Astrocyte of the cerebellum (primary cell): ENCODE results near the gene LRATD1.
A peak's percentile ranks its signal among the peaks of the same experiment; 100 is the strongest.

Experiments used
- DNase-seq: peaks from one replicate; pipeline ENCODE4 v3.0.0-alpha.2; 2011; ENCODE audit warnings: low read depth
- H3K4me3 ChIP-seq: 2 replicates; pipeline ENCODE4 v1.5.1; 2011; ENCODE audit warnings: mild to moderate bottlenecking, low read depth, low read length, moderate library complexity
- CTCF ChIP-seq: IDR thresholded peaks from 2 replicates; pipeline ENCODE4 v1.5.1; 2012; ENCODE audit warnings: low read length, low read depth, moderate library complexity, mild to moderate bottlenecking; ENCODE audit errors: missing control alignments
- in situ Hi-C: cut with HindIII; loops from 2 replicates; pipeline ENCODE4 v1.10.0; 2017; ENCODE audit warnings: low sequenced_read_pairs

Gene LRATD1

GRCh38 chr2:14603676-14604075, 28.8 kb upstream of the LRATD1 start:
- in situ Hi-C loops, result no loop called here
- DNase-seq, result no peak
- no peak overlapping the region for H3K4me3 ChIP-seq
- TF ChIP-seq CTCF, result no peak

- no peak for DNase-seq
- no peak overlapping the region for H3K4me3 ChIP-seq
- no peak for TF ChIP-seq CTCF
- in situ Hi-C loops, result no loop called here
Observed at GRCh38 chr2:14608245-14608644, 24.3 kb upstream of the LRATD1 start.

GRCh38 chr2:14614017-14614416, 18.5 kb upstream of the LRATD1 start:
- TF ChIP-seq CTCF, result no peak
- H3K4me3 ChIP-seq, result no peak overlapping the region
- in situ Hi-C loops, result no loop called here
- peak; percentile 74 for DNase-seq

GRCh38 chr2:14615121-14615520, 17.4 kb upstream of the LRATD1 start:
- TF ChIP-seq CTCF, result no peak
- in situ Hi-C loops, result no loop called here
- DNase-seq, result no peak
- H3K4me3 ChIP-seq, result no peak overlapping the region

- in situ Hi-C loops, result no loop called here
- DNase-seq, result peak; percentile 34
Observed at GRCh38 chr2:14615760-14616159, 16.8 kb upstream of the LRATD1 start.

GRCh38 chr2:14616342-14616741, 16.2 kb upstream of the LRATD1 start:
- DNase-seq, result peak; percentile 56
- TF ChIP-seq CTCF, result no peak
- no peak overlapping the region for H3K4me3 ChIP-seq
- in situ Hi-C loops, result no loop called here

More at GRCh38 chr2:14615760-14616159, 16.8 kb upstream of the LRATD1 start:
- H3K4me3 ChIP-seq, result no peak overlapping the region
- TF ChIP-seq CTCF, result no peak

GRCh38 chr2:14616950-14617349, 15.6 kb upstream of the LRATD1 start:
- DNase-seq, result no peak
- no peak overlapping the region for H3K4me3 ChIP-seq
- no peak for TF ChIP-seq CTCF
- in situ Hi-C loops, result no loop called here
